GM19023 (cell line): Measurements from ENCODE around the gene WDFY4.

ENCODE experiments used
- ATAC-seq: cut with Tn5 transposase; IDR thresholded peaks from one replicate; pipeline ENCODE4 v1.9.1; 2021; ENCODE audit warnings: mild to moderate bottlenecking, moderate library complexity; ENCODE audit not compliant: unreplicated experiment

WDFY4 gene

GRCh38 chr10:48739170-48739569, 54.5 kb downstream of the WDFY4 start:
- ATAC-seq = no peak

GRCh38 chr10:48740015-48740707, 55.5 kb downstream of the WDFY4 start:
- no peak for ATAC-seq

GRCh38 chr10:48740988-48741387, 56.3 kb downstream of the WDFY4 start:
- no peak for ATAC-seq

- ATAC-seq = no peak
These were observed 58.5 kb downstream of the WDFY4 start for GRCh38 chr10:48742891-48743860.

- ATAC-seq = no peak
These were observed 59.9 kb downstream of the WDFY4 start for GRCh38 chr10:48744587-48744986.

GRCh38 chr10:48745662-48746245, 61.1 kb downstream of the WDFY4 start:
- no peak for ATAC-seq

- ATAC-seq = no peak
These were observed 63.9 kb downstream of the WDFY4 start for GRCh38 chr10:48748573-48748972.

- ATAC-seq = no peak
These were observed 64.6 kb downstream of the WDFY4 start for GRCh38 chr10:48749254-48749787.

- no peak for ATAC-seq
These were observed 65.3 kb downstream of the WDFY4 start for GRCh38 chr10:48750019-48750418.

- no peak for ATAC-seq
These were observed 66.3 kb downstream of the WDFY4 start for GRCh38 chr10:48750991-48751390.

GRCh38 chr10:48751730-48752129, 67.1 kb downstream of the WDFY4 start:
- no peak for ATAC-seq

GRCh38 chr10:48758411-48758810, 73.7 kb downstream of the WDFY4 start:
- ATAC-seq = no peak

GRCh38 chr10:48759113-48759901, 74.6 kb downstream of the WDFY4 start:
- ATAC-seq = peak; percentile 88

GRCh38 chr10:48760983-48761382, 76.3 kb downstream of the WDFY4 start:
- ATAC-seq = no peak

GRCh38 chr10:48762064-48763042, 77.7 kb downstream of the WDFY4 start:
- ATAC-seq = no peak

- ATAC-seq = no peak
These were observed 78.8 kb downstream of the WDFY4 start for GRCh38 chr10:48763403-48763965.

- ATAC-seq = no peak
These were observed 79.8 kb downstream of the WDFY4 start for GRCh38 chr10:48764486-48764885.

- no peak for ATAC-seq
These were observed 80.4 kb downstream of the WDFY4 start for GRCh38 chr10:48765039-48765438.

- no peak for ATAC-seq
These were observed 80.9 kb downstream of the WDFY4 start for GRCh38 chr10:48765527-48765926.
